Mammary epithelial cell (primary cell): Measurements from ENCODE around the gene CFAP299.

Experiments used
- CTCF ChIP-seq, 2 donors: IDR thresholded peaks in 1 of 2; conservative IDR thresholded peaks in 1 of 2; 2 replicates each; pipeline ENCODE4 v1.5.1; 2011 to 2012; ENCODE audit warnings: inconsistent platforms in 2 of 2, low read length in 2 of 2, mild to moderate bottlenecking in 2 of 2, control low read depth in 1 of 2, low read depth in 1 of 2; ENCODE audit not compliant: insufficient read depth in 1 of 2; ENCODE audit errors: extremely low read depth in 1 of 2
- EZH2 ChIP-seq: IDR thresholded peaks from 2 replicates; pipeline ENCODE4 v1.6.1; 2012; ENCODE audit warnings: low read length, inconsistent platforms, borderline replicate concordance

- TF ChIP-seq EZH2 (no peak), CTCF (conservative IDR thresholded peaks at IDR 0.05 in 1 of 2, IDR thresholded peaks at IDR 0.05 in 1 of 2; ENCODE audit: extremely low read depth in 1 of 2, insufficient read depth in 1 of 2, low read depth in 1 of 2, low read length in 2 of 2) (no peak)
These were observed 473.7 kb downstream of the CFAP299 start for GRCh38 chr4:80809039-80809729.
